Heart right ventricle (tissue), 16 donors: Measurements from ENCODE around the gene ELMO1. TPM values are rescaled to one million over a fixed set of nuclear protein-coding genes. Genes with fewer than 3 reads are reported as not detected.

ENCODE experiments used
- ATAC-seq, 8 donors: fragments of 200-7000 bp; cut with Tn5 transposase; one replicate each; pipeline ENCODE4 v1.9.1; 2020; ENCODE audit warnings: mild to moderate bottlenecking in 8 of 8, moderate library complexity in 8 of 8, moderate number of reproducible peaks in 1 of 8
- DNase-seq, 2 donors: peaks; one replicate each; pipeline ENCODE4 v3.0.0-alpha.2; 2020
- H3K27ac ChIP-seq, 10 donors: fragments of 200-600 bp; sonication (generic) in 2 of 10; one replicate each; pipeline versions ENCODE4 v1.5.0 to v1.8.0; 2020 to 2022; ENCODE audit warnings: mild to moderate bottlenecking in 3 of 10
- H3K27me3 ChIP-seq, 7 donors: fragments of 200-600 bp; one replicate each; pipeline ENCODE4 v1.8.0; 2021 to 2022; ENCODE audit warnings: mild to moderate bottlenecking in 2 of 7
- H3K36me3 ChIP-seq, 9 donors: fragments of 200-600 bp; sonication (generic) in 1 of 9; one replicate each; pipeline versions ENCODE4 v1.5.0 to v1.8.0; 2020 to 2022; ENCODE audit warnings: mild to moderate bottlenecking in 2 of 9
- H3K4me1 ChIP-seq, 9 donors: fragments of 200-600 bp; sonication (generic) in 1 of 9; one replicate each; pipeline versions ENCODE4 v1.5.0 to v1.8.0; 2020 to 2022; ENCODE audit warnings: mild to moderate bottlenecking in 4 of 9
- H3K4me3 ChIP-seq, 10 donors: fragments of 200-600 bp; sonication (generic) in 2 of 10; one replicate each; pipeline versions ENCODE4 v1.5.0 to v1.8.0; 2020 to 2022; ENCODE audit warnings: mild to moderate bottlenecking in 7 of 10, moderate library complexity in 2 of 10
- H3K9me3 ChIP-seq, 11 donors: fragments of 200-600 bp in 10 of 11; sonication (generic) in 2 of 11; one replicate each; pipeline versions ENCODE4 v1.5.0 to v1.8.0; 2013 to 2022; ENCODE audit warnings: mild to moderate bottlenecking in 2 of 11, control low read depth in 1 of 11, moderate library complexity in 1 of 11
- WGBS, 2 donors: extraction: QIAGEN DNeasy Blood & Tissue Kit; methylation state at CpG; one replicate each; pipeline ENCODE4 v1.1.7; 2013; ENCODE audit warnings: inconsistent platforms in 1 of 2; 5-methylcytosine and 5-hydroxymethylcytosine counted together
- intact Hi-C, 10 donors: fragments of 100-400 bp; cut with DNase I; formaldehyde crosslinking; loops; one replicate each; pipeline versions ENCODE4 v1.11.1 to v1.14.2; 2022
- polyA plus RNA-seq, 2 donors: library from polyadenylated mRNA; stranded (reverse); fragments of 200-250 nt; gene quantifications; one replicate each; pipeline ENCODE4 v1.2.3, GENCODE V29; 2013
- total RNA-seq, 10 donors: library from RNA; stranded (reverse); fragmentation: NEBNext Ultra II Directional in 3 of 10; extraction: Animal tissue kit (Norgen Biotek cat#: 25700) in 3 of 10; gene quantifications; one replicate each; pipeline versions ENCODE4 v1.2.1 to v1.2.4, GENCODE V29; 2021 to 2023
- TF ChIP-seq, protein P1 (sequence below), 9 donors: fragments of 200-600 bp; sonication (generic) in 2 of 9; IDR thresholded peaks; one replicate each; pipeline versions ENCODE4 v1.5.0 to v1.8.0; 2021 to 2022; ENCODE audit warnings: antibody characterized with exemption in 9 of 9, mild to moderate bottlenecking in 5 of 9, moderate library complexity in 1 of 9
- donor health status: Arrhythmogenic right ventricular cardiomyopathy.
- donor health status: ischemic (EF 13 %, LVEDD 7.1; RV severe dilation, severe dysfunction).
- donor health status: healthy with polysubstance abuse.
- donor health status: DM: no; HTN: yes; CAD: no.
- donor health status: DM: no; HTN: no; CAD: no.
- donor health status: ischemic (EF 25% LVEDD 6.9; RV normal size, moderate dysfunction).
- donor health status: ischemic (EF 25% LVEDD 5.7; RV mildly dilated, moderate dysfunction).
- donor health status: healthy.
- donor health status: DM: yes; HTN: yes; CAD: no.
- donor health status: Ischemic cardiomyopathy.
- donor health status: ischemic (EF 35%, LVEDD 5.7; RV mildly dilated, moderate dysfunction).
- donor health status: nonischemic (EF 11% LVEDD 7.7; RV severe dilation, severe dysfunction).
- donor health status: DM: yes; HTN: yes; CAD: no.
- donor health status: PGD.
- donor health status: ischemic (EF 29% LVEDD 5.4; RV normal size, mild dysfunction).
- donor health status: nonischemic (EF 23%, LVEDD 6.1; RV moderate dilation, normal function).

The ELMO1 gene
- total and polyA plus RNA-seq, 12 donors, result 8.5 to 18.0 (median 13.9) TPM

DNA sequence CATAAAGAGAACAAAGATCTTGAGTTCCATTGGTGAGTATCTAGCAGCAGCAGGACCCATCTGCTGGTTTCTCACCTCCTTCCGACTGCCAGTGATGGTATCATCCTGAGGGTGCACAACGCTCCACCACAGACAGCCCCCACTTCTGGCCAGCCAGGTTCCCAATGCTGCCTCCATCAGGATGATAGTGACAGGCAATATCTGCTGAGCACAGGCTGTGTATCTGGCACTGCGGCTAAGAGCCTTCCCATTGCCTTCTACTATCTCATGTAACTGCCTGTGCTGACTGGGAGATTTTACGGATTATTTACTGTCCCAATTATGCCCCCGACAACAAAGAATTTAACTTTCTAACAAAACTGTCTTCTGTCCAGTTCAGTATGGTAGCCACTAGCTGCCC lies 372.0 kb downstream of the ELMO1 start:
- Histone ChIP-seq H3K27me3 (no peaks in the 10 kb centered on the region), H3K4me1 (peaks cover 0 to 4% (median 0%) of the 10 kb centered on the region in 9 donors), H3K36me3 (peaks cover 0 to 4% (median 0%) of the 10 kb centered on the region in 9 donors), H3K4me3 (no peak overlapping the region), H3K9me3 (no peaks in the 10 kb centered on the region), H3K27ac (no peak overlapping the region)
- no peak for DNase-seq
- 92 to 96% methylated on average over 5 of the region's 5 CpGs for WGBS, 2 donors
- TF ChIP-seq, protein P1, sequence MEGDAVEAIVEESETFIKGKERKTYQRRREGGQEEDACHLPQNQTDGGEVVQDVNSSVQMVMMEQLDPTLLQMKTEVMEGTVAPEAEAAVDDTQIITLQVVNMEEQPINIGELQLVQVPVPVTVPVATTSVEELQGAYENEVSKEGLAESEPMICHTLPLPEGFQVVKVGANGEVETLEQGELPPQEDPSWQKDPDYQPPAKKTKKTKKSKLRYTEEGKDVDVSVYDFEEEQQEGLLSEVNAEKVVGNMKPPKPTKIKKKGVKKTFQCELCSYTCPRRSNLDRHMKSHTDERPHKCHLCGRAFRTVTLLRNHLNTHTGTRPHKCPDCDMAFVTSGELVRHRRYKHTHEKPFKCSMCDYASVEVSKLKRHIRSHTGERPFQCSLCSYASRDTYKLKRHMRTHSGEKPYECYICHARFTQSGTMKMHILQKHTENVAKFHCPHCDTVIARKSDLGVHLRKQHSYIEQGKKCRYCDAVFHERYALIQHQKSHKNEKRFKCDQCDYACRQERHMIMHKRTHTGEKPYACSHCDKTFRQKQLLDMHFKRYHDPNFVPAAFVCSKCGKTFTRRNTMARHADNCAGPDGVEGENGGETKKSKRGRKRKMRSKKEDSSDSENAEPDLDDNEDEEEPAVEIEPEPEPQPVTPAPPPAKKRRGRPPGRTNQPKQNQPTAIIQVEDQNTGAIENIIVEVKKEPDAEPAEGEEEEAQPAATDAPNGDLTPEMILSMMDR (IDR thresholded peaks at IDR 0.05), result no peak
- no peak for ATAC-seq
- intact Hi-C loops, result no loop called here

- H3K4me3 ChIP-seq, result no peak overlapping the region
- intact Hi-C loops, result no loop called here
- no peaks in the 10 kb centered on the region for H3K4me1 ChIP-seq
- ATAC-seq (no peak), DNase-seq (no peak)
- H3K27me3 ChIP-seq, result no peaks in the 10 kb centered on the region
- H3K9me3 ChIP-seq, result no peaks in the 10 kb centered on the region
- no peak overlapping the region for H3K27ac ChIP-seq
- 85 to 90% methylated on average over 4 of the region's 4 CpGs for whole genome bisulfite sequencing, 2 donors
- TF ChIP-seq, protein P1 (IDR thresholded peaks at IDR 0.05), result no peak
- peaks cover 0 to 7% (median 0%) of the 10 kb centered on the region in 9 donors for H3K36me3 ChIP-seq
These were observed 374.3 kb downstream of the ELMO1 start for GRCh38 chr7:37074370-37074769.

- Histone ChIP-seq H3K27me3 (no peaks in the 10 kb centered on the region), H3K9me3 (no peaks in the 10 kb centered on the region), H3K27ac (no peak overlapping the region), H3K4me3 (no peak overlapping the region), H3K4me1 (no peaks in the 10 kb centered on the region), H3K36me3 (peaks cover 0 to 4% (median 0%) of the 10 kb centered on the region in 9 donors)
- 95 to 96% methylated on average over 2 of the region's 2 CpGs for WGBS, 2 donors
- TF ChIP-seq, protein P1 (IDR thresholded peaks at IDR 0.05), result no peak
- ATAC-seq, result no peak
- intact Hi-C loops, result no loop called here
- DNase-seq, result no peak
These were observed 377.5 kb downstream of the ELMO1 start for GRCh38 chr7:37071124-37071523.

- WGBS, 2 donors, result 79 to 83% methylated on average over 3 of the region's 3 CpGs
- H3K27ac ChIP-seq, result no peak overlapping the region
- TF ChIP-seq, protein P1 (IDR thresholded peaks at IDR 0.05), result no peak
- H3K4me3 ChIP-seq, result no peak overlapping the region
- H3K4me1 ChIP-seq, result no peaks in the 10 kb centered on the region
- no peak for DNase-seq
- no peaks in the 10 kb centered on the region for H3K9me3 ChIP-seq
- H3K36me3 ChIP-seq, result peaks cover 0 to 4% (median 0%) of the 10 kb centered on the region in 9 donors
- no peak for ATAC-seq
- intact Hi-C loops, result no loop called here
- no peaks in the 10 kb centered on the region for H3K27me3 ChIP-seq
These were observed 378.2 kb downstream of the ELMO1 start for GRCh38 chr7:37070471-37070870.
